Bronchial epithelial cell (primary cell): ENCODE data around the gene MRTFB. TPM values are rescaled to one million over a fixed set of nuclear protein-coding genes. Genes with fewer than 3 reads are reported as not detected.

Experiments used
- DNase-seq: peaks from one replicate; pipeline ENCODE4 v3.0.0-alpha.2; 2010; ENCODE audit warnings: low read depth
- FAIRE-seq: peaks from 2 replicates; lab custom pipeline; 2011; peaks lifted over from hg19 to GRCh38; lab: Jason Lieb, UNC
- H3K27me3 ChIP-seq: 2 replicates; pipeline ENCODE4 v1.5.1; 2011; ENCODE audit warnings: low read length; ENCODE audit not compliant: control insufficient read depth, insufficient read depth
- H3K36me3 ChIP-seq: 2 replicates; pipeline ENCODE4 v1.5.1; 2011; ENCODE audit warnings: low read length; ENCODE audit not compliant: control insufficient read depth, insufficient read depth
- H3K4me3 ChIP-seq: 2 replicates; pipeline ENCODE4 v1.5.1; 2011; ENCODE audit warnings: mild to moderate bottlenecking, low read depth, low read length, control low read depth
- CTCF ChIP-seq: IDR thresholded peaks from 2 replicates; pipeline ENCODE4 v1.5.1; 2011; ENCODE audit warnings: mild to moderate bottlenecking, moderate library complexity, low read length, control low read depth, inconsistent platforms; ENCODE audit not compliant: insufficient read depth, severe bottlenecking
- total RNA-seq: library from RNA; depleted of rRNA; stranded (reverse); fragments of >200 nt; gene quantifications from 2 replicates; pipeline ENCODE4 v1.2.1, GENCODE V29; 2014

The MRTFB gene
- total RNA-seq, 1 donor from 2014 or later, result 6.8 TPM

- Histone ChIP-seq H3K36me3 (no peaks in the 10 kb centered on the region), H3K4me3 (no peak overlapping the region), H3K27me3 (no peaks in the 10 kb centered on the region)
- no peak for TF ChIP-seq CTCF
- FAIRE-seq, result no peak
- DNase-seq, result peak; percentile 55
These were observed 24.9 kb downstream of the MRTFB start for GRCh38 chr16:14095883-14096551.

- FAIRE-seq (no peak), DNase-seq (peak; percentile 95)
- Histone ChIP-seq H3K4me3 (no peak overlapping the region), H3K27me3 (no peaks in the 10 kb centered on the region), H3K36me3 (no peaks in the 10 kb centered on the region)
- TF ChIP-seq CTCF, result no peak
These were observed 26.3 kb downstream of the MRTFB start for GRCh38 chr16:14097182-14097959.

GRCh38 chr16:14098081-14098480 is 27.0 kb downstream of the MRTFB start:
- no peak for TF ChIP-seq CTCF
- no peak for FAIRE-seq
- DNase-seq, result peak; percentile 56
- Histone ChIP-seq H3K4me3 (no peak overlapping the region), H3K36me3 (no peaks in the 10 kb centered on the region), H3K27me3 (no peaks in the 10 kb centered on the region)

- no peak for TF ChIP-seq CTCF
- no peak overlapping the region for H3K4me3 ChIP-seq
These were observed 29.7 kb downstream of the MRTFB start for GRCh38 chr16:14100825-14101224.

GRCh38 chr16:14101415-14101814 is 30.3 kb downstream of the MRTFB start:
- Histone ChIP-seq H3K4me3 (no peak overlapping the region), H3K36me3 (no peaks in the 10 kb centered on the region), H3K27me3 (no peaks in the 10 kb centered on the region)
- no peak for TF ChIP-seq CTCF
- no peak for FAIRE-seq
- DNase-seq, result no peak

More at GRCh38 chr16:14100825-14101224, 29.7 kb downstream of the MRTFB start:
- Histone ChIP-seq H3K27me3 (no peaks in the 10 kb centered on the region), H3K36me3 (no peaks in the 10 kb centered on the region)
- no peak for FAIRE-seq
- DNase-seq, result no peak
